Effector memory CD8-positive, alpha-beta T cell (primary cell): ENCODE results near the gene ZNF485.
"Not testable (repeated sequence)": the region's sequence is repeated elsewhere in the genome, so short reads cannot be mapped to it uniquely, and the experiment has no call there.

Source experiments
- ATAC-seq: fragments of 150-1000 bp; cut with Tn5 transposase; replicated peaks from 2 replicates; pipeline ENCODE4 v1.10.0; 2021; ENCODE audit warnings: mild to moderate bottlenecking, moderate library complexity
- DNase-seq, 3 experiments: peaks; one replicate each; pipeline ENCODE4 v3.0.0; 2021
- H3K27ac Mint-ChIP-seq, 2 donors: one replicate each; pipeline ENCODE4 v1.8.0; 2022; ENCODE audit warnings: mild to moderate bottlenecking in 2 of 2, mixed read lengths in 2 of 2, moderate library complexity in 2 of 2
- H3K27me3 Mint-ChIP-seq, 2 donors: one replicate each; pipeline ENCODE4 v1.8.0; 2022; ENCODE audit warnings: mixed read lengths in 2 of 2
- H3K36me3 Mint-ChIP-seq: one replicate; pipeline ENCODE4 v1.8.0; 2022; ENCODE audit warnings: mild to moderate bottlenecking, moderate library complexity, mixed read lengths; ENCODE audit not compliant: insufficient read depth
- H3K4me1 Mint-ChIP-seq, 2 donors: one replicate each; pipeline ENCODE4 v1.8.0; 2022; ENCODE audit warnings: low read depth in 2 of 2, mixed read lengths in 2 of 2
- H3K4me3 Mint-ChIP-seq, 2 donors: one replicate each; pipeline ENCODE4 v1.8.0; 2022; ENCODE audit warnings: mild to moderate bottlenecking in 2 of 2, mixed read lengths in 2 of 2, moderate library complexity in 2 of 2
- H3K9me3 Mint-ChIP-seq, 2 donors: one replicate each; pipeline ENCODE4 v1.8.0; 2022; ENCODE audit warnings: mixed read lengths in 2 of 2

The ZNF485 gene

GRCh38 chr10:43586730-43587115 is 19.5 kb upstream of the ZNF485 start:
- peak; percentile 31 for ATAC-seq
- H3K27ac Mint-ChIP-seq = peak overlapping the region in 1 of 2 donors; percentile 9
- H3K4me3 Mint-ChIP-seq, H3K4me1 Mint-ChIP-seq, H3K27me3 Mint-ChIP-seq, DNase-seq, H3K9me3 Mint-ChIP-seq, H3K36me3 Mint-ChIP-seq: not testable (repeated sequence)

DNA sequence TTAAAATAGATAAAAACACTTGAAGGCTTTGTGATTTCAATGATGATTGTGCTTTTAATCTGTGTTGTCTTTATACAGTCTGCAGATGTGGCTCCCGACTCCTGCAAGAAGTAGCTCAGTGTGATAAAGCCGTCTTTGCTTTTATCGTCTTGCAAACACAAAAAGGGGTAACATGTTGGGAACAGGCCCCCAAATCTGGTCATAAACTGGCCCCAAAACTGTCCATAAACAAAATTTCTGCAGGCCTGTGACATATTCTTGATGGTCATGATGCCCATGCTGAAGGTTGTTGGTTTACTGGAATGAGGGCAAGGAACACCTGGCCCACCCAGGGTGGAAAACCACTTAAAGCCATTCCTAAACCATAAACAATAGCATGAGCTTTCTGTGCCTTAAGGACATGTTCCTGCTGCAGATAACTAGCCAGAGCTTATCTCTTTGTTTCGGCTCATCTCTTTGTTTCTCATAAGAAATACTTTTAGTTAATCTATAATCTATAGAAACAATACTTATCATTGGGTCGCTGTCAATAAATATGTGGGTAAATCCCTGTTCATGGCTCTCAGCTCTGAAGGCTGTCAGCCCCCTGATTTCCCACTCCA is 14.8 kb upstream of the ZNF485 start:
- ATAC-seq (no peak), DNase-seq (no peak)
- Mint-ChIP-seq H3K9me3 (peaks cover 0 to 6% of the 10 kb centered on the region in 2 donors), H3K4me1 (peaks cover 25 to 31% of the 10 kb centered on the region in 2 donors), H3K27ac (no peak overlapping the region), H3K4me3 (no peak overlapping the region), H3K36me3 (peaks cover 5% of the 10 kb centered on the region), H3K27me3 (peaks cover 6% of the 10 kb centered on the region in 2 donors)

- Mint-ChIP-seq H3K27ac (peak overlapping the region; percentile 62 to 88), H3K4me1 (peaks cover 24 to 40% of the 10 kb centered on the region in 2 donors), H3K27me3 (peaks cover 2% of the 10 kb centered on the region in 2 donors), H3K9me3 (peaks cover 0 to 6% of the 10 kb centered on the region in 2 donors), H3K4me3 (peak overlapping the region; percentile 69 to 85), H3K36me3 (peaks cover 5% of the 10 kb centered on the region)
- DNase-seq (peak in 2 of 3 experiments; percentile 14 to 20), ATAC-seq (peak; percentile 78)
Measured at GRCh38 chr10:43594944-43595589, 11.2 kb upstream of the ZNF485 start.

GRCh38 chr10:43595739-43596298 is 10.4 kb upstream of the ZNF485 start:
- DNase-seq (peak in 1 of 3 experiments; percentile 17), ATAC-seq (peak; percentile 75)
- H3K27ac Mint-ChIP-seq = peak overlapping the region; percentile 62 to 88
- peaks cover 24 to 40% of the 10 kb centered on the region in 2 donors for H3K4me1 Mint-ChIP-seq
- no peaks in the 10 kb centered on the region for H3K27me3 Mint-ChIP-seq
- H3K36me3 Mint-ChIP-seq = peaks cover 5% of the 10 kb centered on the region
- peak overlapping the region; percentile 69 to 85 for H3K4me3 Mint-ChIP-seq
- peaks cover 0 to 3% of the 10 kb centered on the region in 2 donors for H3K9me3 Mint-ChIP-seq

- DNase-seq (no peak), ATAC-seq (no peak)
- H3K27me3 Mint-ChIP-seq = no peaks in the 10 kb centered on the region
- peaks cover 0 to 3% of the 10 kb centered on the region in 2 donors for H3K9me3 Mint-ChIP-seq
- H3K36me3 Mint-ChIP-seq = peaks cover 5% of the 10 kb centered on the region
- peak overlapping the region; percentile 62 to 88 for H3K27ac Mint-ChIP-seq
- H3K4me3 Mint-ChIP-seq = peak overlapping the region; percentile 69 to 85
- H3K4me1 Mint-ChIP-seq = peaks cover 24 to 40% of the 10 kb centered on the region in 2 donors
Measured at GRCh38 chr10:43596546-43596945, 9.7 kb upstream of the ZNF485 start.

DNA sequence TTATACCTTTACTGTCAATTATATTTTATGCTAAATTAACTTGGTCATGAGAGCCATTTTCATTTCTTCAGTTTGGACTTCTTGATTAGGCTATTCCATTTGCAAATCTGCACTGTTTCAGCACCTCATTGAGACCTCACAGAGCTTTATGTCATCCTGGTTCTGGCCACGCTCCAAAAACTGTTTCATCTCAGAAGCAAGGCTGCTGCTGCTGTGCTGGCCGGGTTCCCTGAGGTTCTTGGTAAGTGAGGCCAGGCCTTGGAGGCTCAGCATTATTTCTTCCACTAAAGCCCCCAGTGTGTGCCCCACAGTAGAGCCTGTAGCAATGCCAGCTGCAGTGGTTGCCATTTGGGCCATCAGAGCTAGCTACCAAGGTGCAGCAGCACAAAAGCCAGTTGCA is 7.8 kb upstream of the ZNF485 start:
- Mint-ChIP-seq H3K27ac (no peak overlapping the region), H3K27me3 (no peaks in the 10 kb centered on the region), H3K36me3 (peaks cover 5% of the 10 kb centered on the region), H3K4me3 (no peak overlapping the region), H3K9me3 (no peaks in the 10 kb centered on the region), H3K4me1 (peaks cover 24 to 40% of the 10 kb centered on the region in 2 donors)
- DNase-seq (no peak), ATAC-seq (no peak)

DNA sequence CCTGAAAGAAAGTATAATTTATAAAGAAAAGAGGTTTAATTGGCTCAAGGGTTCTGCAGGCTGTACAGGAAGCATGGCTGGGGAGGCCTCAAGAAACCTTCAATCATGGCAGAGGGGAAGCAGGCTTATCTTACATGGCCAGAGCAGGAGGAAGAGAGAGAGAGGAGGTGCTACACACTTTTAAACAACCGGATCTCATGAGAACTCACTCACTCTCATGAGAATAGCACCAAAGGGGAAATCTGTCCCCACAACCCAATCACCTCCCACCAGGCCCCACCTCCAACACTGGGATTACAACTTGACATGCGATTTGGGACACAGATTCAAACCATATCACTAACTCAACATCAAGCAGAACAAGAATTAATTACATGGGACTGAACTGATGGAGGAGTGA is 6.9 kb upstream of the ZNF485 start:
- Mint-ChIP-seq H3K27me3 (no peaks in the 10 kb centered on the region), H3K36me3 (peaks cover 5% of the 10 kb centered on the region), H3K9me3 (no peaks in the 10 kb centered on the region), H3K4me3 (no peak overlapping the region), H3K4me1 (peaks cover 24 to 35% of the 10 kb centered on the region in 2 donors), H3K27ac (no peak overlapping the region)
- no peak for DNase-seq
- ATAC-seq = no peak

- DNase-seq, H3K4me3 Mint-ChIP-seq, H3K36me3 Mint-ChIP-seq, H3K27me3 Mint-ChIP-seq, H3K9me3 Mint-ChIP-seq, ATAC-seq, H3K27ac Mint-ChIP-seq: not testable (repeated sequence)
- peaks cover 5 to 21% of the 10 kb centered on the region in 2 donors for H3K4me1 Mint-ChIP-seq
Measured at GRCh38 chr10:43601576-43601975, 4.7 kb upstream of the ZNF485 start.

- H3K27ac Mint-ChIP-seq = no peak overlapping the region
- H3K27me3 Mint-ChIP-seq = no peaks in the 10 kb centered on the region
- peak overlapping the region; percentile 79 to 87 for H3K4me3 Mint-ChIP-seq
- peaks cover 18% of the 10 kb centered on the region for H3K36me3 Mint-ChIP-seq
- DNase-seq (no peak), ATAC-seq (no peak)
- peaks cover 0 to 5% of the 10 kb centered on the region in 2 donors for H3K9me3 Mint-ChIP-seq
- H3K4me1 Mint-ChIP-seq = peaks cover 14 to 19% of the 10 kb centered on the region in 2 donors
Measured at GRCh38 chr10:43605850-43606322, 352 bp upstream of the ZNF485 start.

DNA sequence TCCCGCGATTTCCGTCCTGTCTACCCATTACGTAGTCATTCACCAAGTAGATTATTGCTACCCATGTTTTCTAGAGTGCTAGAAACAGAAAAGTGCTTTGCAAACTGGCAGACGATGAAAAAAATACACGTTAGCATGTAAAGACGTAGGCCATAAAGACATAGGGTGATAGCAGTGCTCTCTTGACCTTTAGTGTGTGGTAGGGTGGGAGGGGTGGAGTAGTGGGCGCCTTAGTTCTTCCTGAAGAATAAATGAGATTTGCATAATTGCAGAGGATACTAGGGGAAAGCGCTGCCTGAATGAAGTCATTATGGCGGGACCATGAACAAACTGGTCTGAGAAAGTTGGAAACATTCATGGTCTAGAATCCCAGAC is 948 bp downstream of the ZNF485 start:
- Mint-ChIP-seq H3K4me1 (peaks cover 14 to 19% of the 10 kb centered on the region in 2 donors), H3K27me3 (no peaks in the 10 kb centered on the region), H3K36me3 (peaks cover 18% of the 10 kb centered on the region), H3K9me3 (peaks cover 0 to 5% of the 10 kb centered on the region in 2 donors), H3K4me3 (peak overlapping the region; percentile 79 to 87), H3K27ac (peak overlapping the region; percentile 5 to 80)
- no peak for ATAC-seq
- DNase-seq = no peak

DNA sequence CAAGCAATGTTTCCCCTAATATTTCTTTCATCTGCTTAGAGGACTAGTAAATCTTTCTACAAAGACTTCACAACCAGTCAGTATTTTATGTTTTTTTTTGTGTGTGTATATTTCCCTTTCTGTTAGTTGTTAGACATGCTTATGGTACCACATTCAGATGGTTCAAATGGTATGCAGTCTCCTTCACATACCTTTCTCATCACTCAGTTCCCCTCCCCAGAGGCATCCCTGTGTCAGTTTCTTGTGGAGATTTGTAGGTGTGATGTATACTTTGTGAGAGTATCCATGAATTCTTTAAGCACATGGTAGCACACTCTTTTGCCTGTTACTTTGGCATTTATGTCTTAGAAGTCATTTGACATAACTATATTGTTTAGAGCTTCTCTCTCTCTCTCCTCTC is 4.4 kb downstream of the ZNF485 start:
- peaks cover 34% of the 10 kb centered on the region for H3K36me3 Mint-ChIP-seq
- H3K27ac Mint-ChIP-seq = no peak overlapping the region
- no peak for ATAC-seq
- no peaks in the 10 kb centered on the region for H3K27me3 Mint-ChIP-seq
- H3K4me1 Mint-ChIP-seq = peaks cover 16 to 18% of the 10 kb centered on the region in 2 donors
- H3K4me3 Mint-ChIP-seq = no peak overlapping the region
- no peak for DNase-seq
- peaks cover 0 to 6% of the 10 kb centered on the region in 2 donors for H3K9me3 Mint-ChIP-seq

GRCh38 chr10:43616697-43617370 is 10.6 kb downstream of the ZNF485 start:
- no peak overlapping the region for H3K27ac Mint-ChIP-seq
- peaks cover 2 to 7% of the 10 kb centered on the region in 2 donors for H3K9me3 Mint-ChIP-seq
- H3K36me3 Mint-ChIP-seq = peaks cover 18% of the 10 kb centered on the region
- no peak overlapping the region for H3K4me3 Mint-ChIP-seq
- peaks cover 0 to 1% of the 10 kb centered on the region in 2 donors for H3K4me1 Mint-ChIP-seq
- DNase-seq (no peak), ATAC-seq (no peak)
- H3K27me3 Mint-ChIP-seq = no peaks in the 10 kb centered on the region

DNA sequence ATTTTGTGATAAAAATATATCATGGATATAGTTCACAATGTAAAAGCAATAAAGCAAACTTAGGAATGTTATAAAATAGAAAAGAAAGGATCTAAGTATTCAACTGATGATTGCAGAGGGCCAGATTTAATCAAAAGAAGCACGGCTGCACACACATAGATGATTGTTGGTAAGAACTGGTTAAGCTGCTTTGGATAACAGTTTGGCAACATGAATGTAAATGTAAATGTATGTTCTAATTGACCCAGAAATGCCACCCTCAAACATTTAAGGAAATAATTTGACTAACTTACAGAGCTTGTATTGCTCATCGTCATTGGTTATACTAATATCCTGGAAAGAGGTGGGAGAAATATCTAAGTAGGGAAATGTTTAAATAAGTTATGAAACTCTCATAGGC is 13.1 kb downstream of the ZNF485 start:
- DNase-seq = no peak
- Mint-ChIP-seq H3K9me3 (peaks cover 6 to 7% of the 10 kb centered on the region in 2 donors), H3K27ac (no peak overlapping the region), H3K27me3 (no peaks in the 10 kb centered on the region), H3K4me3 (no peak overlapping the region), H3K4me1 (peaks cover 4 to 13% of the 10 kb centered on the region in 2 donors), H3K36me3 (peaks cover 13% of the 10 kb centered on the region)
- ATAC-seq = no peak
